HepG2 (cell line): ENCODE measurements around the gene SALL4. TPM values are rescaled to one million over a fixed set of nuclear protein-coding genes. Genes with fewer than 3 reads are reported as not detected.

Experiments used
- ATAC-seq: fragments of 200-7000 bp; cut with Tn5 transposase; 3 replicates; pipeline ENCODE4 v1.9.1; 2020; ENCODE audit warnings: mild to moderate bottlenecking, moderate library complexity
- BruUV-seq: library from RNA; stranded (reverse); fragments of 400-500 nt; replicated peaks from 2 replicates; lab custom pipeline; 2021; lab: Mats Ljungman, UMichigan
- CTCF ChIA-PET: fragments of 300-600 bp; formaldehyde crosslinking; extraction: SDS; loops from one replicate; lab custom pipeline; 2021; ENCODE audit warnings: low total read pairs, inconsistent platforms, low intra/inter-chr PET ratio; lab: Yijun Ruan, JAX
- POLR2A ChIA-PET: fragments of 350-600 bp; sonication (Branson Sonifier 250); formaldehyde crosslinking; loops from one replicate; lab custom pipeline; 2020; ENCODE audit warnings: antibody characterized with exemption, inconsistent platforms; lab: Yijun Ruan, JAX
- DNase-seq: peaks from one replicate; pipeline ENCODE4 v3.0.0-alpha.2; 2015; ENCODE audit warnings: low spot score
- FAIRE-seq: peaks from 3 replicates; lab custom pipeline; 2011; peaks lifted over from hg19 to GRCh38; lab: Jason Lieb, UNC
- H2AFZ ChIP-seq: one replicate; pipeline ENCODE4 v1.6.1; 2011; ENCODE audit warnings: low read length, inconsistent platforms
- H3K27ac ChIP-seq: fragments of 300-600 bp; 3 replicates; pipeline ENCODE4 v1.8.0; 2011; ENCODE audit warnings: mixed run types, mild to moderate bottlenecking, mixed read lengths, low read length, inconsistent platforms; ENCODE audit not compliant: insufficient read depth; ENCODE audit errors: extremely low read length
- H3K27me3 ChIP-seq, 2 experiments: fragments of 200-600 bp in 1 of 2; 2 replicates in 1 of 2; 3 replicates in 1 of 2; pipeline versions ENCODE4 v1.6.0 to v1.8.0; 2011; ENCODE audit warnings: low read length in 2 of 2, mild to moderate bottlenecking in 2 of 2, moderate library complexity in 2 of 2, inconsistent platforms in 1 of 2; ENCODE audit not compliant: insufficient read depth in 2 of 2, control insufficient read depth in 1 of 2
- H3K36me3 ChIP-seq, 2 experiments: fragments of 200-600 bp in 1 of 2; replicated peaks in 1 of 2; 2 replicates in 1 of 2; 3 replicates in 1 of 2; pipeline versions ENCODE4 v1.5.1 to v1.8.0; 2011; ENCODE audit warnings: low read length in 2 of 2, inconsistent platforms in 1 of 2; ENCODE audit not compliant: insufficient read depth in 2 of 2, control insufficient read depth in 1 of 2
- H3K4me1 ChIP-seq: 2 replicates; pipeline ENCODE4 v1.5.1; 2012; ENCODE audit warnings: low read length, inconsistent platforms; ENCODE audit not compliant: insufficient read depth
- H3K4me2 ChIP-seq: 2 replicates; pipeline ENCODE4 v1.6.0; 2011; ENCODE audit warnings: low read depth, low read length, inconsistent platforms
- H3K4me3 ChIP-seq, 3 experiments: fragments of 200-600 bp in 1 of 3; sonication (generic), shearing (Covaris generic) in 1 of 3; replicated peaks in 1 of 3; 2 replicates each; pipeline ENCODE4 v1.5.1; 2011 to 2016; ENCODE audit warnings: low read length in 3 of 3, inconsistent platforms in 2 of 3, low read depth in 2 of 3, mild to moderate bottlenecking in 2 of 3, control low read depth in 1 of 3, mixed read lengths in 1 of 3; ENCODE audit not compliant: insufficient read depth in 1 of 3
- H3K79me2 ChIP-seq: one replicate; pipeline ENCODE4 v1.6.1; 2011; ENCODE audit warnings: low read length, inconsistent platforms; ENCODE audit not compliant: insufficient read depth
- H3K9ac ChIP-seq: 2 replicates; pipeline ENCODE4 v1.6.0; 2011; ENCODE audit warnings: mild to moderate bottlenecking, low read depth, low read length, inconsistent platforms; ENCODE audit not compliant: insufficient read depth
- H3K9me3 ChIP-seq: 2 replicates; pipeline ENCODE4 v1.5.1; 2012; ENCODE audit warnings: mild to moderate bottlenecking, low read length
- H4K20me1 ChIP-seq: 2 replicates; pipeline ENCODE4 v1.6.0; 2011; ENCODE audit warnings: inconsistent platforms, mild to moderate bottlenecking, low read length, moderate library complexity; ENCODE audit not compliant: insufficient read depth
- FOXK1 ChIP-seq: sonication (generic); formaldehyde crosslinking; IDR thresholded peaks from 2 replicates; pipeline ENCODE4 v1.4.0; 2020; ENCODE audit warnings: low read depth, missing genetic modification reagents, borderline replicate concordance
- FOXP1 ChIP-seq, 2 experiments: fragments of 450-650 bp in 1 of 2; IDR thresholded peaks; 2 replicates each; pipeline ENCODE4 v1.6.1; 2017 to 2018; ENCODE audit warnings: antibody characterized with exemption in 1 of 2
- GTF2F1 ChIP-seq: fragments of 150-350 bp; IDR thresholded peaks from 2 replicates; pipeline ENCODE4 v1.6.1; 2014; ENCODE audit warnings: low read length
- HNRNPLL ChIP-seq: fragments of 200-400 bp; formaldehyde crosslinking; IDR thresholded peaks from 2 replicates; pipeline ENCODE4 v1.6.1; 2017; ENCODE audit warnings: mild to moderate bottlenecking, low read depth, low read length; ENCODE audit not compliant: poor library complexity, severe bottlenecking
- MAZ ChIP-seq, 2 experiments: sonication (generic) in 1 of 2; formaldehyde crosslinking in 1 of 2; IDR thresholded peaks; 2 replicates each; pipeline versions ENCODE4 v1.5.0 to v1.6.1; 2012 to 2020; ENCODE audit warnings: low read depth in 2 of 2, mild to moderate bottlenecking in 2 of 2, borderline replicate concordance in 1 of 2, improper control_type of control experiment in 1 of 2, low read length in 1 of 2, missing genetic modification reagents in 1 of 2, moderate library complexity in 1 of 2
- NFYC ChIP-seq: IDR thresholded peaks from 2 replicates; pipeline ENCODE4 v1.6.1; 2016; ENCODE audit warnings: missing genetic modification reagents, missing compliant biosample characterization
- POLR2A ChIP-seq, 2 experiments: IDR thresholded peaks; 2 replicates each; pipeline ENCODE4 v1.6.1; 2011; ENCODE audit warnings: low read depth in 2 of 2, low read length in 2 of 2, mild to moderate bottlenecking in 1 of 2, moderate library complexity in 1 of 2; ENCODE audit not compliant: insufficient read depth in 1 of 2
- PRMT3 ChIP-seq: sonication (generic); formaldehyde crosslinking; IDR thresholded peaks from 2 replicates; pipeline ENCODE4 v1.8.1; 2022; ENCODE audit warnings: low read depth, mild to moderate bottlenecking, moderate library complexity, missing genetic modification reagents, borderline replicate concordance
- RCOR2 ChIP-seq: IDR thresholded peaks from 2 replicates; pipeline ENCODE4 v1.6.1; 2016; ENCODE audit warnings: missing biosample characterization, missing genetic modification reagents
- SAFB2 ChIP-seq: sonication (generic); formaldehyde crosslinking; IDR thresholded peaks from 2 replicates; pipeline ENCODE4 v1.5.1; 2020; ENCODE audit warnings: missing genetic modification reagents, low read depth, mild to moderate bottlenecking, borderline replicate concordance
- SP140L ChIP-seq: sonication (generic); formaldehyde crosslinking; IDR thresholded peaks from 2 replicates; pipeline ENCODE4 v1.4.0; 2020; ENCODE audit warnings: missing genetic modification reagents, borderline replicate concordance
- SP2 ChIP-seq: sonication (generic); formaldehyde crosslinking; IDR thresholded peaks from 2 replicates; pipeline ENCODE4 v1.5.1; 2020; ENCODE audit warnings: mild to moderate bottlenecking, missing genetic modification reagents
- TCF7 ChIP-seq: sonication (generic); IDR thresholded peaks from 2 replicates; pipeline ENCODE4 v1.6.1; 2016; ENCODE audit warnings: antibody characterized with exemption, low read depth
- ZKSCAN8 ChIP-seq: IDR thresholded peaks from 2 replicates; pipeline ENCODE4 v1.6.1; 2016; ENCODE audit warnings: borderline replicate concordance, missing genetic modification reagents, missing compliant biosample characterization
- ZNF292 ChIP-seq: sonication (generic); formaldehyde crosslinking; IDR thresholded peaks from 2 replicates; pipeline ENCODE4 v1.8.1; 2022; ENCODE audit warnings: mild to moderate bottlenecking, low read depth, missing genetic modification reagents, borderline replicate concordance
- ZNF501 ChIP-seq: sonication (generic); formaldehyde crosslinking; IDR thresholded peaks from 2 replicates; pipeline ENCODE4 v1.5.1; 2020; ENCODE audit warnings: mild to moderate bottlenecking, moderate library complexity, missing genetic modification reagents
- ZNF616 ChIP-seq: sonication (generic); formaldehyde crosslinking; IDR thresholded peaks from 2 replicates; pipeline ENCODE4 v1.5.0; 2020; ENCODE audit warnings: low read depth, mild to moderate bottlenecking, missing genetic modification reagents
- ZNF7 ChIP-seq: IDR thresholded peaks from 2 replicates; pipeline ENCODE4 v1.6.1; 2016; ENCODE audit warnings: missing biosample characterization, missing genetic modification reagents
- ZNF777 ChIP-seq: sonication (generic); formaldehyde crosslinking; IDR thresholded peaks from 2 replicates; pipeline ENCODE4 v1.4.0; 2020; ENCODE audit warnings: missing genetic modification reagents
- WGBS: methylation state at CpG from one replicate; pipeline ENCODE4 v1.1.6; 2017; ENCODE audit warnings: low lambda C conversion rate; 5-methylcytosine and 5-hydroxymethylcytosine counted together
- in situ Hi-C: cut with HindIII; loops from 2 replicates; pipeline ENCODE4 v1.10.0; 2017; ENCODE audit warnings: low pct_unique_long_range_greater_than_20kb; ENCODE audit not compliant: extremely low pct_ligation_motif_present
- intact Hi-C: fragments of 100-400 bp; cut with micrococcal nuclease; formaldehyde crosslinking; loops from one replicate; pipeline ENCODE4 v1.10.0; 2022; ENCODE audit not compliant: unreplicated experiment
- polyA plus RNA-seq, 8 experiments: library from polyadenylated mRNA; depleted of rRNA in 3 of 8; stranded (reverse) in 7 of 8; unstranded in 1 of 8; fragments of >200 nt; fragmentation: Illumina TruSeq in 4 of 8; extraction: Trizol in 4 of 8; gene quantifications; 2 replicates each; pipeline versions ENCODE4 v1.2.1 to v1.2.3, GENCODE V29; 2011 to 2016; ENCODE audit warnings: low read depth in 4 of 8, missing spikeins in 1 of 8, mixed read lengths in 1 of 8; ENCODE audit not compliant: insufficient read depth in 1 of 8
- total RNA-seq, 5 experiments: library from RNA; depleted of rRNA; stranded (reverse); fragments of >200 nt; fragmentation: Illumina TruSeq; extraction: Trizol; gene quantifications; 2 replicates each; pipeline ENCODE4 v1.2.3, GENCODE V29; 2016; ENCODE audit warnings: low read depth in 1 of 5
- TF ChIP-seq, protein P1 (sequence below): sonication (generic); formaldehyde crosslinking; IDR thresholded peaks from 2 replicates; pipeline ENCODE4 v1.5.0; 2020; ENCODE audit warnings: missing genetic modification reagents, mild to moderate bottlenecking, borderline replicate concordance
- TF ChIP-seq, protein P2 (sequence below): sonication (generic); formaldehyde crosslinking; IDR thresholded peaks from 2 replicates; pipeline ENCODE4 v1.4.0; 2020; ENCODE audit warnings: missing genetic modification reagents, mild to moderate bottlenecking, borderline replicate concordance
- TF ChIP-seq, protein P3 (sequence below): sonication (generic); formaldehyde crosslinking; IDR thresholded peaks from 2 replicates; pipeline ENCODE4 v1.4.0; 2020; ENCODE audit warnings: mild to moderate bottlenecking, missing genetic modification reagents
- TF ChIP-seq, protein P4 (sequence below): IDR thresholded peaks from 2 replicates; pipeline ENCODE4 v1.6.1; 2016; ENCODE audit warnings: control low read depth

Gene SALL4
- total and polyA plus RNA-seq, 2 of the 13 experiments (the other 11 are each of a cell fraction or from before 2014, with no cell fraction given), result 0.33 to 1.8 TPM

DNA sequence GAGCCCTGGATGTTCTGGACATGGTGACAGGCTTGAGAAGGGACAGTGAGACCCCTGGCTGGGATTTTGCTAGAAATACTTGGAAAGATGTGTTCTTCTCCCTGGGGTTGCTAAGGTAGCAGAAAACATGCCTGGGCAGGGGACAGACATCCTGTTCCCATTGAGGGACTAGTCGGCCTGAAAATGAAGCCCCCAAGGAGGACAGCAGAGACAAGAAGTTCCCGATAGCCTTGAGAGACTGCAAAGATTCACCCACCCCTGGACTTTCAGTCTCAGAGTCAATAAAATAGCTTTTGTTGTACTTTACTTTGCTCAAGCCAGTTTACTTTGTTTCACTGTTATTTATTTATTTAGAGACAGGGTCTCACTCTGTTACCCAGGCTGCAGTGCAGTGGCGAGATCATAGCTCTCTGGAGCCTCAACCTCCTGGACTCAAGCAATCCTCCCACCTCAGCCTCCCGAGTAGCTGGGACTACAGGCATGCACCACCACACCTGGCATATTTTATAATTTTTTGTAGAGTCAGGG, 62.5 kb downstream of the SALL4 start:
- 51% methylated on average over 4 of the region's 4 CpGs for WGBS
- no peaks in the 10 kb centered on the region for H3K9me3 ChIP-seq
- peak overlapping the region; percentile 44 for H3K27ac ChIP-seq
- intact Hi-C loops, result no loop called here
- H3K4me1 ChIP-seq, result peaks cover 83% of the 10 kb centered on the region
- H3K79me2 ChIP-seq, result peaks cover 17% of the 10 kb centered on the region
- in situ Hi-C loops, result no loop called here
- H4K20me1 ChIP-seq, result no peaks in the 10 kb centered on the region
- DNase-seq (no peak), ATAC-seq (no peak), FAIRE-seq (no peak)
- BruUV-seq, result no TSS peak
- no peaks in the 10 kb centered on the region for H3K36me3 ChIP-seq
- no peak overlapping the region for H3K4me3 ChIP-seq
- H3K27me3 ChIP-seq, result no peaks in the 10 kb centered on the region
- ChIA-PET CTCF (no interaction called here), POLR2A (no interaction called here)
- H3K4me2 ChIP-seq, result peak overlapping the region; percentile 2; the same call in 1 of the 2 replicates
- peak overlapping the region; percentile 31; the same call in 1 of the 2 replicates for H3K9ac ChIP-seq
- no peak overlapping the region for H2AFZ ChIP-seq
- TF ChIP-seq, protein P1, sequence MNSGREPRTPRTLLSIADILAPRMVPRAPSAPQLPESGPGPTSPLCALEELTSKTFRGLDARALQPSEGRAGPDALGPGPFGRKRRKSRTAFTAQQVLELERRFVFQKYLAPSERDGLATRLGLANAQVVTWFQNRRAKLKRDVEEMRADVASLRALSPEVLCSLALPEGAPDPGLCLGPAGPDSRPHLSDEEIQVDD, result no peak
- TF ChIP-seq FOXP1 (IDR thresholded peaks at IDR 0.05), result no peak
- peak; percentile 58; the same call in 1 of the 2 replicates for TF ChIP-seq FOXP1 (CRISPR knock-in tag; IDR thresholded peaks at IDR 0.05)
- no peak for TF ChIP-seq NFYC (CRISPR knock-in tag)
- no peak for TF ChIP-seq HNRNPLL
- no peak for TF ChIP-seq ZNF7
- no peak for TF ChIP-seq SP140L (CRISPR knock-in tag)
- TF ChIP-seq, protein P2, sequence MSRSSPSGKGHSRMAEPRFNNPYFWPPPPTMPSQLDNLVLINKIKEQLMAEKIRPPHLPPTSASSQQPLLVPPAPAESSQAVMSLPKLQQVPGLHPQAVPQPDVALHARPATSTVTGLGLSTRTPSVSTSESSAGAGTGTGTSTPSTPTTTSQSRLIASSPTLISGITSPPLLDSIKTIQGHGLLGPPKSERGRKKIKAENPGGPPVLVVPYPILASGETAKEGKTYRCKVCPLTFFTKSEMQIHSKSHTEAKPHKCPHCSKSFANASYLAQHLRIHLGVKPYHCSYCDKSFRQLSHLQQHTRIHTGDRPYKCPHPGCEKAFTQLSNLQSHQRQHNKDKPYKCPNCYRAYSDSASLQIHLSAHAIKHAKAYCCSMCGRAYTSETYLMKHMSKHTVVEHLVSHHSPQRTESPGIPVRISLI (CRISPR knock-in tag), result no peak
- no peak for TF ChIP-seq GTF2F1
- TF ChIP-seq MAZ (IDR thresholded peaks at IDR 0.05; ENCODE audit: borderline replicate concordance, low read depth, low read length), result no peak
- no peak for TF ChIP-seq MAZ (CRISPR knock-in tag; IDR thresholded peaks at IDR 0.05; ENCODE audit: low read depth)
- TF ChIP-seq ZNF616, result no peak
- TF ChIP-seq POLR2A (IDR thresholded peaks at IDR 0.05; ENCODE audit: insufficient read depth in 1 of 2, low read depth in 2 of 2, low read length in 2 of 2), result no peak
- TF ChIP-seq ZNF292 (CRISPR knock-in tag), result peak; percentile 75
- no peak for TF ChIP-seq PRMT3
- TF ChIP-seq FOXK1 (CRISPR knock-in tag), result peak; percentile 40; the same call in 1 of the 2 replicates
- TF ChIP-seq, protein P3, sequence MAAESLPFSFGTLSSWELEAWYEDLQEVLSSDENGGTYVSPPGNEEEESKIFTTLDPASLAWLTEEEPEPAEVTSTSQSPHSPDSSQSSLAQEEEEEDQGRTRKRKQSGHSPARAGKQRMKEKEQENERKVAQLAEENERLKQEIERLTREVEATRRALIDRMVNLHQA, result no peak
- TF ChIP-seq SAFB2, result 0 out of 2 replicates have a peak, but pooled peaks have one; percentile 67
- TF ChIP-seq, protein P4, sequence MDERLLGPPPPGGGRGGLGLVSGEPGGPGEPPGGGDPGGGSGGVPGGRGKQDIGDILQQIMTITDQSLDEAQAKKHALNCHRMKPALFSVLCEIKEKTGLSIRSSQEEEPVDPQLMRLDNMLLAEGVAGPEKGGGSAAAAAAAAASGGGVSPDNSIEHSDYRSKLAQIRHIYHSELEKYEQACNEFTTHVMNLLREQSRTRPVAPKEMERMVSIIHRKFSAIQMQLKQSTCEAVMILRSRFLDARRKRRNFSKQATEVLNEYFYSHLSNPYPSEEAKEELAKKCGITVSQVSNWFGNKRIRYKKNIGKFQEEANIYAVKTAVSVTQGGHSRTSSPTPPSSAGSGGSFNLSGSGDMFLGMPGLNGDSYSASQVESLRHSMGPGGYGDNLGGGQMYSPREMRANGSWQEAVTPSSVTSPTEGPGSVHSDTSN (CRISPR knock-in tag), result no peak
- peak; percentile 68 for TF ChIP-seq ZNF501 (CRISPR knock-in tag)
- TF ChIP-seq ZNF777 (CRISPR knock-in tag), result no peak
- 0 out of 2 replicates have a peak, but pooled peaks have one; percentile 55 for TF ChIP-seq RCOR2 (CRISPR knock-in tag)
- TF ChIP-seq ZKSCAN8 (CRISPR knock-in tag), result no peak
- TF ChIP-seq TCF7, result peak; percentile 17; the same call in 1 of the 2 replicates
- TF ChIP-seq SP2, result 0 out of 2 replicates have a peak, but pooled peaks have one; percentile 5
